ENCODE measurements around the gene GALNT16.
A peak's percentile ranks its signal among the peaks of the same experiment; 100 is the strongest.
"Not testable (repeated sequence)": the region's sequence is repeated elsewhere in the genome, so short reads cannot be mapped to it uniquely, and the experiment has no call there.

GALNT16 gene

DNA sequence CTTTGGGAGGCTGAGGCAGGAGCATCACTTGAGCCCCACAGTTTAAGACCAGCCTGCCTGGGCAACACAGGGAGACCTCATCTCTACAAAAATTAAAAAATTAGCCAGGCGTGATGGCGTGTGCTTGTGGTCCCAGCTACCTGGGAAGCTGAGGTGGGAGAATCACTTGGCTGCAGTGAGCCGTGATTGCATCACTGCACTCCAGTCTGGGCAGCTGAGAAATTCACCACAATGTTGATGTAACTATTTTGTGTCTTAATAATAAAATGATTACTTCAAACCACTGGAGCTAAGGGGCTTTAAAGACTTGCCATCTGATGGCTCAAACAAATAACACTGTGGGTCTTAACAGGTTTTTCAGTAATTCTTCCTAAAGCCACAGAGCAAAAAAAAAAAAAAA, 127.4 kb downstream of the GALNT16 start:
- peaks cover 100% of the 10 kb centered on the region for H3K79me2 ChIP-seq (ENCODE audit: insufficient read depth, low read length)
- no peak overlapping the region for H3K27ac ChIP-seq (ENCODE audit: low read length)
- TF ChIP-seq, protein P1, sequence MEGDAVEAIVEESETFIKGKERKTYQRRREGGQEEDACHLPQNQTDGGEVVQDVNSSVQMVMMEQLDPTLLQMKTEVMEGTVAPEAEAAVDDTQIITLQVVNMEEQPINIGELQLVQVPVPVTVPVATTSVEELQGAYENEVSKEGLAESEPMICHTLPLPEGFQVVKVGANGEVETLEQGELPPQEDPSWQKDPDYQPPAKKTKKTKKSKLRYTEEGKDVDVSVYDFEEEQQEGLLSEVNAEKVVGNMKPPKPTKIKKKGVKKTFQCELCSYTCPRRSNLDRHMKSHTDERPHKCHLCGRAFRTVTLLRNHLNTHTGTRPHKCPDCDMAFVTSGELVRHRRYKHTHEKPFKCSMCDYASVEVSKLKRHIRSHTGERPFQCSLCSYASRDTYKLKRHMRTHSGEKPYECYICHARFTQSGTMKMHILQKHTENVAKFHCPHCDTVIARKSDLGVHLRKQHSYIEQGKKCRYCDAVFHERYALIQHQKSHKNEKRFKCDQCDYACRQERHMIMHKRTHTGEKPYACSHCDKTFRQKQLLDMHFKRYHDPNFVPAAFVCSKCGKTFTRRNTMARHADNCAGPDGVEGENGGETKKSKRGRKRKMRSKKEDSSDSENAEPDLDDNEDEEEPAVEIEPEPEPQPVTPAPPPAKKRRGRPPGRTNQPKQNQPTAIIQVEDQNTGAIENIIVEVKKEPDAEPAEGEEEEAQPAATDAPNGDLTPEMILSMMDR (IDR thresholded peaks at IDR 0.05; ENCODE audit: borderline replicate concordance, extremely low read depth, low read length, poor library complexity, severe bottlenecking): no peak
- no peak for TF ChIP-seq EZH2 (IDR thresholded peaks at IDR 0.05; ENCODE audit: borderline replicate concordance, low read depth, low read length, severe bottlenecking)
- no peaks in the 10 kb centered on the region for H3K9me3 ChIP-seq (ENCODE audit: insufficient read depth, low read length, severe bottlenecking)
- DNase-seq (no peak), ATAC-seq (ENCODE audit: insufficient read depth, low read depth) (no peak)
- no peak overlapping the region for H2AFZ ChIP-seq (ENCODE audit: low read depth, low read length)
- peaks cover 20% of the 10 kb centered on the region for H3K4me1 ChIP-seq (ENCODE audit: insufficient read depth, low read length)
- peaks cover 87% of the 10 kb centered on the region for H4K20me1 ChIP-seq (ENCODE audit: insufficient read depth, low read length)
- no peak overlapping the region for H3K9ac ChIP-seq (ENCODE audit: low read depth, low read length)
- no peaks in the 10 kb centered on the region for H3K27me3 ChIP-seq (ENCODE audit: insufficient read depth, low read length, poor library complexity)
- H3K4me2 ChIP-seq (ENCODE audit: insufficient read depth, low read length): no peak overlapping the region
- H3K4me3 ChIP-seq (ENCODE audit: low read depth in 1 of 2, low read length in 2 of 2): no peak overlapping the region
- H3K36me3 ChIP-seq (ENCODE audit: insufficient read depth, low read length): peaks cover 91% of the 10 kb centered on the region

DNA sequence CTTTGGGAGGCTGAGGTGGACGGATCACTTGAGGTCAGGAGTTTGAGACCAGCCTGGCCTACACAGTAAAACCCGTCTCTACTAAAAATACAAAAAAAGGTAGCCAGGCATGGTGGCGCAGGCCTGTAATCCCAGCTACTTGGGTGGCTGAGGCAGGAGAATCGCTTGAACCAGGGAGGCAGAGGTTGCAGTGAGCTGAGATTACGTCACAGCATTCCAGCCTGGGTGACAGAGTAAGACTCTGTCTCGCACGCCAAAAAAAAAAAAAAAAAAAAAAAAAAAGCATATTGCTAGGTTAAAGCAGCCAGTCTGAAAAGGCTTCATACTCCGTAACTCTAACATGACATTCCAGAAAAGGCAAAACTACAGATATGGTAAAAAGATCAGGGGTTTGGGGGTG, 131.4 kb downstream of the GALNT16 start:
- Histone ChIP-seq H3K4me2 (ENCODE audit: insufficient read depth, low read length) (peak overlapping the region; percentile 55; the same call in 1 of the 2 replicates), H3K36me3 (ENCODE audit: insufficient read depth, low read length) (peaks cover 93% of the 10 kb centered on the region), H4K20me1 (ENCODE audit: insufficient read depth, low read length) (peaks cover 84% of the 10 kb centered on the region), H3K79me2 (ENCODE audit: insufficient read depth, low read length) (peaks cover 100% of the 10 kb centered on the region), H3K4me3 (ENCODE audit: low read depth in 1 of 2, low read length in 2 of 2) (0 out of 4 replicates have a peak overlapping the region, but pooled peaks of 1 of the 2 experiments have one; percentile 24), H3K4me1 (ENCODE audit: insufficient read depth, low read length) (peaks cover 59% of the 10 kb centered on the region)
- H3K9ac ChIP-seq (ENCODE audit: low read depth, low read length); H3K27me3 ChIP-seq (ENCODE audit: insufficient read depth, low read length, poor library complexity); DNase-seq; H2AFZ ChIP-seq (ENCODE audit: low read depth, low read length); H3K9me3 ChIP-seq (ENCODE audit: insufficient read depth, low read length, severe bottlenecking); ATAC-seq (ENCODE audit: insufficient read depth, low read depth); H3K27ac ChIP-seq (ENCODE audit: low read length): not testable (repeated sequence)

DNA sequence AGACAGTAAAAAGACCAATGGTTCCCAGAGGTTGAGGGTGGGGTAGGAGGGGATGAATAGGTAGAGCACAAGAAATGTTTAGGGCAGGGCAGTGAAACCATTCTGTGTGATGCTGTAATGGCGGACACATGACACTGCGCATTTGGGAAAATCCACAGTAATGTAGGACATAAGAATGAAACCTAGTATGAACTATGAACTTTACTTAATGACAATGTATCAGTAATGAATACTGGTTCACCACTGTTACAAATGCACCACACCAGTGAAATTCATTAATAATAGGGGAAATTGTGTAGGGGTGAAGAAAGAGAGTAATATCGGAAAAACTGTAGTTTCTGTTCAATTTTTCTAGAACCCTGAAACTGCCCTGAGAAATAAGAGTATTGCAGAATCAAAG, 132.5 kb downstream of the GALNT16 start:
- Histone ChIP-seq H4K20me1 (ENCODE audit: insufficient read depth, low read length) (peaks cover 84% of the 10 kb centered on the region), H3K4me3 (ENCODE audit: low read depth in 1 of 2, low read length in 2 of 2) (peak overlapping the region in 1 of 2 experiments; percentile 25; a peak in 2 of 4 replicates), H3K4me2 (ENCODE audit: insufficient read depth, low read length) (peak overlapping the region; percentile 55), H3K9me3 (ENCODE audit: insufficient read depth, low read length, severe bottlenecking) (no peaks in the 10 kb centered on the region), H3K27me3 (ENCODE audit: insufficient read depth, low read length, poor library complexity) (no peaks in the 10 kb centered on the region), H3K27ac (ENCODE audit: low read length) (no peak overlapping the region), H3K9ac (ENCODE audit: low read depth, low read length) (no peak overlapping the region), H3K36me3 (ENCODE audit: insufficient read depth, low read length) (peaks cover 90% of the 10 kb centered on the region), H3K79me2 (ENCODE audit: insufficient read depth, low read length) (peaks cover 100% of the 10 kb centered on the region), H2AFZ (ENCODE audit: low read depth, low read length) (no peak overlapping the region), H3K4me1 (ENCODE audit: insufficient read depth, low read length) (peaks cover 69% of the 10 kb centered on the region)
- TF ChIP-seq, protein P1 (IDR thresholded peaks at IDR 0.05; ENCODE audit: borderline replicate concordance, extremely low read depth, low read length, poor library complexity, severe bottlenecking): no peak
- no peak for TF ChIP-seq EZH2 (IDR thresholded peaks at IDR 0.05; ENCODE audit: borderline replicate concordance, low read depth, low read length, severe bottlenecking)
- ATAC-seq (ENCODE audit: insufficient read depth, low read depth) (no peak), DNase-seq (no peak)

DNA sequence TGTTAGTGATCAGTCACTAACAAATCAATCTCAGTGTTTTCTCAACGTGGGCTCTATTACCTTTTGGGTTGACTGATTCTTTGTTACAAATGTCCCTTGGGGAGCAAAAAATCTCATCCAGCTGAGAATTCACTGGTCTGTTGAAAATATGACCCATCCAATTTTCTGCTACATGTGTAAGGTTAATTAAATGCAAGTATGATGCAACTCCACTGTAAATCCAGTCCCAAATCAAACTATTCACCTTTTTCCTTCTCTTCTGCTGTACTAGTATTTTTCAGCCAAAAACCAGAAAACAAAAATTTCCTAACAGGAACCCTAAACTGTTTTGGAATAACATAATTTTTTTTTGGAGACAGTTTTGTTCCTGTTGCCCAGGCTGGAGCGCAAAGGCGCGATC, 136.0 kb downstream of the GALNT16 start:
- peak overlapping the region in 1 of 2 experiments; percentile 18; a peak in 1 of 4 replicates for H3K4me3 ChIP-seq (ENCODE audit: low read depth in 1 of 2, low read length in 2 of 2)
- H3K4me2 ChIP-seq (ENCODE audit: insufficient read depth, low read length): peak overlapping the region; percentile 76
- TF ChIP-seq EZH2 (IDR thresholded peaks at IDR 0.05; ENCODE audit: borderline replicate concordance, low read depth, low read length, severe bottlenecking): no peak
- TF ChIP-seq, protein P1 (IDR thresholded peaks at IDR 0.05; ENCODE audit: borderline replicate concordance, extremely low read depth, low read length, poor library complexity, severe bottlenecking): no peak
- H3K27ac ChIP-seq (ENCODE audit: low read length): no peak overlapping the region
- peak overlapping the region; percentile 95; the same call in 1 of the 2 replicates for H3K9ac ChIP-seq (ENCODE audit: low read depth, low read length)
- H2AFZ ChIP-seq (ENCODE audit: low read depth, low read length): no peak overlapping the region
- peaks cover 97% of the 10 kb centered on the region for H3K79me2 ChIP-seq (ENCODE audit: insufficient read depth, low read length)
- no peaks in the 10 kb centered on the region for H3K9me3 ChIP-seq (ENCODE audit: insufficient read depth, low read length, severe bottlenecking)
- DNase-seq (no peak), ATAC-seq (ENCODE audit: insufficient read depth, low read depth) (no peak)
- H4K20me1 ChIP-seq (ENCODE audit: insufficient read depth, low read length): peaks cover 61% of the 10 kb centered on the region
- H3K36me3 ChIP-seq (ENCODE audit: insufficient read depth, low read length): peaks cover 63% of the 10 kb centered on the region
- H3K27me3 ChIP-seq (ENCODE audit: insufficient read depth, low read length, poor library complexity): no peaks in the 10 kb centered on the region
- peaks cover 80% of the 10 kb centered on the region for H3K4me1 ChIP-seq (ENCODE audit: insufficient read depth, low read length)
